ENCODE data around the gene SLC38A3.

GRCh38 chr3:50165910-50166538, 39.0 kb upstream of the SLC38A3 start:
- TF ChIP-seq POLR2A (IDR thresholded peaks at IDR 0.05; ENCODE audit: low read depth): no peak
- TF ChIP-seq, protein P1, sequence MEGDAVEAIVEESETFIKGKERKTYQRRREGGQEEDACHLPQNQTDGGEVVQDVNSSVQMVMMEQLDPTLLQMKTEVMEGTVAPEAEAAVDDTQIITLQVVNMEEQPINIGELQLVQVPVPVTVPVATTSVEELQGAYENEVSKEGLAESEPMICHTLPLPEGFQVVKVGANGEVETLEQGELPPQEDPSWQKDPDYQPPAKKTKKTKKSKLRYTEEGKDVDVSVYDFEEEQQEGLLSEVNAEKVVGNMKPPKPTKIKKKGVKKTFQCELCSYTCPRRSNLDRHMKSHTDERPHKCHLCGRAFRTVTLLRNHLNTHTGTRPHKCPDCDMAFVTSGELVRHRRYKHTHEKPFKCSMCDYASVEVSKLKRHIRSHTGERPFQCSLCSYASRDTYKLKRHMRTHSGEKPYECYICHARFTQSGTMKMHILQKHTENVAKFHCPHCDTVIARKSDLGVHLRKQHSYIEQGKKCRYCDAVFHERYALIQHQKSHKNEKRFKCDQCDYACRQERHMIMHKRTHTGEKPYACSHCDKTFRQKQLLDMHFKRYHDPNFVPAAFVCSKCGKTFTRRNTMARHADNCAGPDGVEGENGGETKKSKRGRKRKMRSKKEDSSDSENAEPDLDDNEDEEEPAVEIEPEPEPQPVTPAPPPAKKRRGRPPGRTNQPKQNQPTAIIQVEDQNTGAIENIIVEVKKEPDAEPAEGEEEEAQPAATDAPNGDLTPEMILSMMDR (IDR thresholded peaks at IDR 0.05): no peak
